ENCODE data around the gene PCCA. TPM values are rescaled to one million over a fixed set of nuclear protein-coding genes. Genes with fewer than 3 reads are reported as not detected.
A peak's percentile ranks its signal among the peaks of the same experiment; 100 is the strongest.

The PCCA gene, protein sequence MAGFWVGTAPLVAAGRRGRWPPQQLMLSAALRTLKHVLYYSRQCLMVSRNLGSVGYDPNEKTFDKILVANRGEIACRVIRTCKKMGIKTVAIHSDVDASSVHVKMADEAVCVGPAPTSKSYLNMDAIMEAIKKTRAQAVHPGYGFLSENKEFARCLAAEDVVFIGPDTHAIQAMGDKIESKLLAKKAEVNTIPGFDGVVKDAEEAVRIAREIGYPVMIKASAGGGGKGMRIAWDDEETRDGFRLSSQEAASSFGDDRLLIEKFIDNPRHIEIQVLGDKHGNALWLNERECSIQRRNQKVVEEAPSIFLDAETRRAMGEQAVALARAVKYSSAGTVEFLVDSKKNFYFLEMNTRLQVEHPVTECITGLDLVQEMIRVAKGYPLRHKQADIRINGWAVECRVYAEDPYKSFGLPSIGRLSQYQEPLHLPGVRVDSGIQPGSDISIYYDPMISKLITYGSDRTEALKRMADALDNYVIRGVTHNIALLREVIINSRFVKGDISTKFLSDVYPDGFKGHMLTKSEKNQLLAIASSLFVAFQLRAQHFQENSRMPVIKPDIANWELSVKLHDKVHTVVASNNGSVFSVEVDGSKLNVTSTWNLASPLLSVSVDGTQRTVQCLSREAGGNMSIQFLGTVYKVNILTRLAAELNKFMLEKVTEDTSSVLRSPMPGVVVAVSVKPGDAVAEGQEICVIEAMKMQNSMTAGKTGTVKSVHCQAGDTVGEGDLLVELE
- 9.2 TPM for polyA plus RNA-seq (2012; ENCODE audit: missing spikeins)

DNA sequence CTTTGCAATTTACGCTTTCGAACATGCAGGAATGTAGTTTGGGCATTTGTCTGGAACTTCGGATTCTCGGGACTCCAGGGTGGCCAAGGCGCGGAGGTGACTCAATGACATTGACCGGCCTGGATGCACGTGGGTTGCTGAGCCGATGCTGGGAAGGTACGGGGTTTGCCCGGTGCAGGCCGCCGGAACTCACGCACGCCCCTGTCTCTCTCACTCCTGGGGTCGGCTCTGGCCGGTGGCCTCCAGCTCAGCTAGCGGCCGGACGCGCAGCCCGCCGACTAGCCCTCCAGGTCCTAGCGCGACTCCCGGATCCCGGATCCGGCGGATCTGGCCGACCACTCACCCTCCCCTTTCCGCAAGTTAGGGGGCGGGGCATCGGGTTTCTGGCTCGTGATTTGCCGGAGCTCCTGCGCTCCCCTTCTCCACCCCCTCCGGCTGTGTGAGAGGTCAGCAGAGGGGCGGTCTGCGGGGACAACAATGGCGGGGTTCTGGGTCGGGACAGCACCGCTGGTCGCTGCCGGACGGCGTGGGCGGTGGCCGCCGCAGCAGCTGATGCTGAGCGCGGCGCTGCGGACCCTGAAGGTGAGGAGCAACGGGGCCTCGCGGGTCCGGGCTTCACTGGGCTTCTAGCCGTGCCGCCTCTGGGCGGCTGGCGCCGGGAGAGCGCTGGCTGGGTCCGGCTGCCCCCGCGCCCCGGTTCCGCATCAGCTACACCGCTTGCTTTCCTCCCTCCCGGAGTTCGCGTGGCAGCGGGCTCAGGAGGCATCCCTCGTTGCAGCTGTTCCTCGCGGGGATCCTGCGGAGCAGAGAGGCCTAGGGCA is at the start of gene PCCA:
Gene PCCA (plus strand): TSS at position 450 of the 821 bp plus-strand sequence. CDS start 28 bp downstream, at position 478.
- peak; percentile 92 for FAIRE-seq
- no peak for TF ChIP-seq TAF1 (IDR thresholded peaks at IDR 0.05; ENCODE audit: borderline replicate concordance, low read depth, low read length)
- TF ChIP-seq POLR2AphosphoS5 (IDR thresholded peaks at IDR 0.05; ENCODE audit: low read depth, low read length): 0 out of 2 replicates have a peak, but pooled peaks have one; percentile 19
- peak; percentile 75 for TF ChIP-seq POLR2A (IDR thresholded peaks at IDR 0.05; ENCODE audit: low read depth, low read length)
- peak; percentile 91 for DNase-seq (ENCODE audit: insufficient read length)

DNA sequence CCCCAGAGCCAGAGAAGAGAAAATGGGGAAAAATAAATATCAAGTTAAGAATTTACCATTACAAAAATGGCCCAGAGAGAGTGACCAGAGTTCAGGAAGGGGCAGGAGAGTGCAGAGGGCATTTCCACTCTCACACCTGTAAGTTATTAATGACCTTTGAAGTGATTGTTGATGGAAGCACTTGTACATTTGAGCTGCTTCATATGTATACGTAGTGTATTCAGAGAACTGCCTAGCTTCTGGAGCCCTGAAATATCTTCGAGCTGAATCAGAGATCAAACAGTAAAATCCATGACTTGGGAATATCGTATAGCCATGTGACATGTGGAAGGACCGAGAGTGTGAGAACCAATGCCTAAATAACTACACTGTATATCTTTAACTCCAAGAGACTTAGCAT is 49.2 kb upstream of the PCCA start:
- TF ChIP-seq POLR2AphosphoS5 (IDR thresholded peaks at IDR 0.05; ENCODE audit: low read depth, low read length): no peak
- no peak for TF ChIP-seq POLR2A (IDR thresholded peaks at IDR 0.05; ENCODE audit: low read depth, low read length)
- TF ChIP-seq TAF1 (IDR thresholded peaks at IDR 0.05; ENCODE audit: borderline replicate concordance, low read depth, low read length): no peak
- FAIRE-seq (no peak), DNase-seq (ENCODE audit: insufficient read length) (no peak)

DNA sequence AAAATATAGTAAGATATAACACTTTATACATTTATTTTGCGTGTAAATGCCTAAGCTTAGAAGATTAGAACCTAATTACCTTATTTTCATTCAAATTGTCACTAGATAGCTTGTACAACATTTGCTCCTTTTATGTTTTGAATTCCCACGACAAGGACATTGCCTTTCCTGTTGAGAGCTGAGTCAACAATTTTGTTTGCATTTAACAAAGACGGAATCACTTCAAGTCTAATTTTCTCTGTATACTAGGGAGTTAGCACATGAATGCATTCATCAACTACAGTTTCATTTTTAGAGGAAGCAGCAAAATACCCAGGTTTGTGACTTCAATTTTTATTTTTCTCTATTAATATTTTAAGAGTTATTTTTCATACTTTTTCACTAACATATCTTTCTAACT is 48.7 kb upstream of the PCCA start:
- TF ChIP-seq TAF1 (IDR thresholded peaks at IDR 0.05; ENCODE audit: borderline replicate concordance, low read depth, low read length): no peak
- TF ChIP-seq POLR2AphosphoS5 (IDR thresholded peaks at IDR 0.05; ENCODE audit: low read depth, low read length): no peak
- no peak for TF ChIP-seq POLR2A (IDR thresholded peaks at IDR 0.05; ENCODE audit: low read depth, low read length)
- no peak for DNase-seq (ENCODE audit: insufficient read length)
- FAIRE-seq: no peak

DNA sequence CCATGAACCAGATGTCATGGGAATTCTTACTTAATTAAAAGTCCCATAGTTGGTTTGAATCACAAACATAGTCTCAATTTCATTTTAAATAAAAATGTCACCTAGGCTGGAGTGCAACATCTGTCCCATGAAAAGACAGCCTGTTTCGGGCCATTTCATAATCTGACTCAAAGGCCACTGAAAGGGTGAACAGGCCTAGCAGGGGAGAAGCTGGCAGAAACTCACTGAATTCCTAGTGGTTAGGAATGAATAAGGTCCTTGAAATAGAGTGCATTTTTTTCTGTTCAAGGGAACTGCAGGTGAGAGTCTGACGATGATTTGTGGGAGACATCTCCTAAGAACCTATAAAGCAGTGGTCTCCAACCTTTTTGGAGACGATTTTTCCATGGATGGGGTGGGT is 44.0 kb upstream of the PCCA start:
- FAIRE-seq (no peak), DNase-seq (ENCODE audit: insufficient read length) (no peak)
- no peak for TF ChIP-seq TAF1 (IDR thresholded peaks at IDR 0.05; ENCODE audit: borderline replicate concordance, low read depth, low read length)
- TF ChIP-seq POLR2AphosphoS5 (IDR thresholded peaks at IDR 0.05; ENCODE audit: low read depth, low read length): no peak
- no peak for TF ChIP-seq POLR2A (IDR thresholded peaks at IDR 0.05; ENCODE audit: low read depth, low read length)

DNA sequence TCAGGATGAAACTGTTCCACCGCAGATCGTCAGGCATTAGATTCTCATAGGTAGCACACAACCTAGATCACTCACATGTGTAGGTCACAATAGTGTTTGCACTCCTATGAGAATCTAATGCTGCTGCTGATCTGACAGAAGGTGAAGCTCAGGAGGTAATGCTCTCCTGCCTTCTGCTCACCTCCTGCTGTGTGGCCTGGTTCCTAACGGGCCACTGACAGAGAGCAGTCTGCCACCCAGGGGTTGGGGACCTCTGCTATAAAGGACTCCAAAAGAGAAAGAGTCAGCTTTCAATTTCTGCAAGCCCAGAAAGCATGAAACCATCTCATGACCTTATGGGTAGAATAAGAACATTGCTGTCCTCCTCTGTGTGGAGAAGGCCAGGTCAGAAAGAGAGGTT is 43.5 kb upstream of the PCCA start:
- FAIRE-seq (no peak), DNase-seq (ENCODE audit: insufficient read length) (no peak)
- TF ChIP-seq TAF1 (IDR thresholded peaks at IDR 0.05; ENCODE audit: borderline replicate concordance, low read depth, low read length) (no peak), POLR2A (IDR thresholded peaks at IDR 0.05; ENCODE audit: low read depth, low read length) (no peak), POLR2AphosphoS5 (IDR thresholded peaks at IDR 0.05; ENCODE audit: low read depth, low read length) (no peak)

DNA sequence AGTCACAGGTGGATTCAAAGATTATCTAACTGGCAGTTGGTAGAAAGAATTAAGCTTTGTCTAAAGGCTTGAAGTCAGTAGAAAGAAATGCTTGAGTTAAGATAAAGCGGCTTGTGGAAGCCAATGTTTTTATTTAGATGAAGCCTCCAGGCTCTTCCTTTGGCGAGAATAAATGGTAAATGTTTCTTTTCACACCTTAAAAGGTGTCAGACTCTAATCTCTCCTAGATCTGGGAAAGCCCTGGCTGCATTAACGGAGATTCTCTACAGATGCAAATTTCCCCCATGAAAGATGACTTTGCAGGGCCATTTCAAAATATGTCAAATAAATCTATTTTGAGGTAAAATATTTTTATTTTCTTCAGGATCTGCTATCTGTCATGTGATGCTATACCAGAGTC is 37.8 kb upstream of the PCCA start:
- TF ChIP-seq POLR2A (IDR thresholded peaks at IDR 0.05; ENCODE audit: low read depth, low read length): no peak
- TF ChIP-seq TAF1 (IDR thresholded peaks at IDR 0.05; ENCODE audit: borderline replicate concordance, low read depth, low read length): no peak
- no peak for TF ChIP-seq POLR2AphosphoS5 (IDR thresholded peaks at IDR 0.05; ENCODE audit: low read depth, low read length)
- FAIRE-seq (no peak), DNase-seq (ENCODE audit: insufficient read length) (no peak)

DNA sequence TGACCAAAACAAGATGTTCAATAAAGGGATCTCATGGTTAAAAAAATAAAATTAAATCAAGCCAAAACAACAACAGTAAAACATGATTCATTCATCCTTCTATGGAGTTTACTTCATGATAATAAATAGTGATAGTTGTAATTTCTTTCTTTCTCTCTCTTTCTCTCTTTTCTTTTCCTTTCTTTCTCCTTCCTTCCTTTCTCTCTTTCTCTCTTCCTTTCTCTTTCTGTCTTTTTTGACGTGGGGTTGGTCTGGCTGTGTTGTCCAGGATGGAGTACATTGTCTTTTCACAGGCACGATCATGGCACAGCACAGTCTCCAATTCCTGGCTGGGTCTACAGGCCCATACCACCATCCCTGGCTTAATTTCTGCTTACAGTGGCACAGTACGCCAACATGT is 29.1 kb upstream of the PCCA start:
- no peak for DNase-seq (ENCODE audit: insufficient read length)
- FAIRE-seq: no peak
- TF ChIP-seq POLR2AphosphoS5 (IDR thresholded peaks at IDR 0.05; ENCODE audit: low read depth, low read length): no peak
- no peak for TF ChIP-seq TAF1 (IDR thresholded peaks at IDR 0.05; ENCODE audit: borderline replicate concordance, low read depth, low read length)
- no peak for TF ChIP-seq POLR2A (IDR thresholded peaks at IDR 0.05; ENCODE audit: low read depth, low read length)

DNA sequence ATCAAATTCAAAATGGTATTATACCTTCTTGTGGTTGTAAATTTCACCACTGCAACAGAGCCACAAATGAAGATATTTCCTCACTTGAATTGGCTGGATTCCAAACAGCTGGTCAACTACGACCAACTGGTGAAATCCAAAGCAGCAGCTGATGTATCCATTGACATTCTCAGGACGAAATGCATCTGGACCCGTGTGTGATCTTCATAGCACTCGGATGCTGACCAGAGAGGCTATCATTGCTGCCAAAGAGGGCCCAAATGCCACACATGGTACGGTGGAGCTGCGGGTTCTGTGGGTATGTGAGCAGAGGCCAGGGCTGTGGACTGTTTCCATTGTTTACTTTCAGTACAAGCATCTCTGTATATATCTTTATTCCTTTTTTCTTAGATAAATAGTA is 25.6 kb upstream of the PCCA start:
- DNase-seq (ENCODE audit: insufficient read length) (no peak), FAIRE-seq (no peak)
- TF ChIP-seq POLR2AphosphoS5 (IDR thresholded peaks at IDR 0.05; ENCODE audit: low read depth, low read length) (no peak), TAF1 (IDR thresholded peaks at IDR 0.05; ENCODE audit: borderline replicate concordance, low read depth, low read length) (no peak), POLR2A (IDR thresholded peaks at IDR 0.05; ENCODE audit: low read depth, low read length) (no peak)

DNA sequence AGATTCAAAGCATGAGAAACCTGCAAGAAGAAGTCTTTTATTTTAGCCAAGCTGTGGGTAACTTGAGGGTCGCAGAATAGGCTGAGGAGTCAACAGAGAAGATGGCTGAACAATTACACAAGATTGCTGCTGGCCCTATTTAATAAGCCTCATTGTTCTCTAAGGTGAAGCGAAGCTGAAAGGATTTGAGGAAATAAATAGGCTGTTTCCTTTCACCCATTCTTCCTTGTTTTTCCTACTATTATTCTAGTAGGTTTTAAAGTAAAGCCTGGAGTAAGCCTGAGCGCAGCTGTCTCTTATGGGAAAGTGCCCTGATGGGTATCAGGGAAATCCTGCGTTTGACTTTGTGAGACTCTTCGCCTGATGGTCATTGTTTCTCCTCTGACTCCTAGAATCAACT is 25.0 kb upstream of the PCCA start:
- TF ChIP-seq TAF1 (IDR thresholded peaks at IDR 0.05; ENCODE audit: borderline replicate concordance, low read depth, low read length): no peak
- no peak for TF ChIP-seq POLR2A (IDR thresholded peaks at IDR 0.05; ENCODE audit: low read depth, low read length)
- TF ChIP-seq POLR2AphosphoS5 (IDR thresholded peaks at IDR 0.05; ENCODE audit: low read depth, low read length): no peak
- no peak for DNase-seq (ENCODE audit: insufficient read length)
- no peak for FAIRE-seq

DNA sequence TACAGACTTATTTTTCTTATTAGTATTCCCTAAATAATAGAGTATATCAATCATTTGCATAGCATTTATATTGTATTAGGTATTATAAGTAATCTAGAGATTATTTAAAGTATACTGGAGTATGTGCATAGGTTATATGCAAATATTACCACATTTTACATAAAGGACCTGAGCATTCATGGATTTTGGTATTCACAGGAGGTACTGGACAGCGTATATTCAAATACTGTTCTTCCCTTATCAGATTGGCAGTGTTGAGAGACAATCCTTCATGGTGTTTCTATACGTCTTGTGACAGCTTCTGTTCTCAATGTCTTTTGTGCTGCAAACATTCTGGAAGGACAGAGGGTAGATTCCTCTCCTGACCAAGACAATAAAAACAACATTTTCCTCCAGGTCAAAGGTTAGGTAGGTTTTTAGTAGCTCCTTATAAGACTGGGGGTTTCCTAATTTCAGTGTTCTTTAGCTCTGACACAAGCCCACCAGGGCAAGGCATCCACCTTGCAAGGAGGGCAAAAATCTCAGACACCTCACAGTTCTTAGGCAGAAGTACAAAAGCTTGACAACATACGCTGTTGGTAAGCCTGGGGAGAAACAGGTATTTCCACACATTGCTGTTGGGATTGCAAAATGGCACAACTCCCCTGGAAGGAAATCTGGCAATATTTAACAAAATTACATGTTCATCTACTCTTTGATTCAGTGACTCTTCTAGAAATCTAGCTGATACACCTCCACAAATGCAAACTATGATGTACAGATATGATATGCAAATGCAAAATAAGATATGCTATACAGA is 20.6 kb upstream of the PCCA start:
- FAIRE-seq (no peak), DNase-seq (ENCODE audit: insufficient read length) (no peak)
- TF ChIP-seq POLR2A (IDR thresholded peaks at IDR 0.05; ENCODE audit: low read depth, low read length) (no peak), TAF1 (IDR thresholded peaks at IDR 0.05; ENCODE audit: borderline replicate concordance, low read depth, low read length) (no peak), POLR2AphosphoS5 (IDR thresholded peaks at IDR 0.05; ENCODE audit: low read depth, low read length) (no peak)

All from GM12892 (cell line).